SH-SY5Y (cell line): Measurements from ENCODE around the gene KLHDC4.

Experiments used
- GATA2 ChIP-seq: IDR thresholded peaks from 2 replicates; pipeline ENCODE4 v1.6.1; 2011; ENCODE audit warnings: mild to moderate bottlenecking, low read depth, low read length
- GATA3 ChIP-seq: IDR thresholded peaks from 2 replicates; pipeline ENCODE4 v1.6.1; 2011; ENCODE audit warnings: low read depth, mild to moderate bottlenecking, low read length, moderate library complexity

GRCh38 chr16:87700406-87701077 lies 65.2 kb downstream of the KLHDC4 start:
- no peak for TF ChIP-seq GATA3
- no peak for TF ChIP-seq GATA2
